ENCODE results near the gene ANXA6.

The ANXA6 gene

GRCh38 chr5:151130922-151131891 lies 26.4 kb downstream of the ANXA6 start:
- H3K36me3 ChIP-seq (ENCODE audit: control insufficient read depth, insufficient read depth, low read length) = peaks cover 6% of the 10 kb centered on the region
- no peaks in the 10 kb centered on the region for H3K27me3 ChIP-seq (ENCODE audit: control insufficient read depth, insufficient read depth, low read length)
- H3K9ac ChIP-seq (ENCODE audit: low read length) = no peak overlapping the region
- H3K9me3 ChIP-seq (ENCODE audit: control insufficient read depth, low read length) = no peaks in the 10 kb centered on the region
- H3K4me3 ChIP-seq (ENCODE audit: low read length) = no peak overlapping the region
- no peaks in the 10 kb centered on the region for H3K4me1 ChIP-seq (ENCODE audit: control insufficient read depth, insufficient read depth, low read length)

DNA sequence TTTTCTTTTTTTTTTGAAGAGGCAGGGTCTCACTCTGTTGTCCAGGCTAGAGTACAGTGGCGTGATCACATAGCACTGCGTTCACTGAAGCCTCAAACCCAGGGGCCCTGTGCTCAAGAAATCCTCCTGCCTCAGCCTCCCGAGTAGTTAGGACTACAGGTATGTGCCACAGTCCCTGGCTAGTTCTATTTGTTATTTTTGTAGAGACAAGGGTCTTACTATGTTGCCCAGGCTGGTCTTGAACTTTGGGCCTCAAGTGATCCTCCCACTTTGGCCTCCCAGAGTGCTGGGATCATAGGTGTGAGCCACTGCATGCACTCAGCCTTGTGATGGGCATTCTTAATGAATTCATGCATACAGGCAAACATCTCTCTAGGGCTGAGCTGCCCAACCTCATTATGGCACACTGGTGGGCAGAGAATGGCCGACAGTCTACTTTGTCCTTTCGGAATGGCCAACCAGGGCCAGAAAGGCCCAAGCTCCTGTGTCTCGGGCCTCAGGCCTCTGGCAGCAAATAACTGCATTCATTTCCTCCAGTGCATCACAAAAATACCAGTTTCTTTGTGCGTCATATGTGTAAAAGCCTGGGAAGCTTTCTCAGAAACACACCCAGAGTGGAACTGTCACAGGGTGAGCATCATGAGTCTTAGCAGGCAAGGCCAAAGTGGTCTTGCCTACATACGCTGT lies 27.2 kb downstream of the ANXA6 start:
- no peaks in the 10 kb centered on the region for H3K9me3 ChIP-seq (ENCODE audit: control insufficient read depth, low read length)
- H3K9ac ChIP-seq (ENCODE audit: low read length) = no peak overlapping the region
- peaks cover 6% of the 10 kb centered on the region for H3K36me3 ChIP-seq (ENCODE audit: control insufficient read depth, insufficient read depth, low read length)

GRCh38 chr5:151128817-151129216 lies 28.8 kb downstream of the ANXA6 start:
- H3K9ac ChIP-seq (ENCODE audit: low read length) = no peak overlapping the region
- H3K4me3 ChIP-seq (ENCODE audit: low read length) = no peak overlapping the region
- peaks cover 6% of the 10 kb centered on the region for H3K36me3 ChIP-seq (ENCODE audit: control insufficient read depth, insufficient read depth, low read length)

More for the DNA sequence above, 27.2 kb downstream of the ANXA6 start:
- H3K27me3 ChIP-seq (ENCODE audit: control insufficient read depth, insufficient read depth, low read length) = no peaks in the 10 kb centered on the region
- no peak overlapping the region for H3K4me3 ChIP-seq (ENCODE audit: low read length)
- H3K4me1 ChIP-seq (ENCODE audit: control insufficient read depth, insufficient read depth, low read length) = no peaks in the 10 kb centered on the region

GRCh38 chr5:151127926-151128325 lies 29.7 kb downstream of the ANXA6 start:
- Histone ChIP-seq H3K4me1 (ENCODE audit: control insufficient read depth, insufficient read depth, low read length) (peaks cover 10% of the 10 kb centered on the region), H3K4me3 (ENCODE audit: low read length) (no peak overlapping the region), H3K9me3 (ENCODE audit: control insufficient read depth, low read length) (no peaks in the 10 kb centered on the region), H3K36me3 (ENCODE audit: control insufficient read depth, insufficient read depth, low read length) (peaks cover 6% of the 10 kb centered on the region), H3K9ac (ENCODE audit: low read length) (no peak overlapping the region), H3K27me3 (ENCODE audit: control insufficient read depth, insufficient read depth, low read length) (no peaks in the 10 kb centered on the region)

More at GRCh38 chr5:151128817-151129216, 28.8 kb downstream of the ANXA6 start:
- H3K27me3 ChIP-seq (ENCODE audit: control insufficient read depth, insufficient read depth, low read length) = no peaks in the 10 kb centered on the region
- no peaks in the 10 kb centered on the region for H3K9me3 ChIP-seq (ENCODE audit: control insufficient read depth, low read length)
- peaks cover 5% of the 10 kb centered on the region for H3K4me1 ChIP-seq (ENCODE audit: control insufficient read depth, insufficient read depth, low read length)

DNA sequence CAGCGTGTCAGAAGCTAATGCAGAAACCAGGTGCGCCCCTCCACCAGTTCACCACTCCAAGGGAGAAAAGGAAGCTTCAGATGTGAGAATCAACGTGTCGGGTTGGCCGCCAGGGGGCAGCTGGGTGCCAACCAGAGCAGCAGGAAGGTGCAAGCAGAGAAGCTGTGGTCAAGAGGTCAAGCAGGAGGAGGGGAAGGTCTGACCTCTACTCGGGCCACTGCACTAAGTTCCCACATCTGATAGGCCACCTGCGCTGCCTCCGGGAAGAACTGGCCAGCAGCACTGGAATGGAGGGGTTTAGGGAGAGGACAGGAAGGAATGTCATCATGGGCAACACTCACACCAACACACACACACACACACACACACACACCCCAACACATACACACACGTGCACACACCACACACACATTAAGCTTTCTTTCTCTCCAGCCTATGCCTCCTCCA lies 31.4 kb downstream of the ANXA6 start:
- H3K4me1 ChIP-seq (ENCODE audit: control insufficient read depth, insufficient read depth, low read length) = peaks cover 10% of the 10 kb centered on the region
- H3K9ac ChIP-seq (ENCODE audit: low read length) = no peak overlapping the region

DNA sequence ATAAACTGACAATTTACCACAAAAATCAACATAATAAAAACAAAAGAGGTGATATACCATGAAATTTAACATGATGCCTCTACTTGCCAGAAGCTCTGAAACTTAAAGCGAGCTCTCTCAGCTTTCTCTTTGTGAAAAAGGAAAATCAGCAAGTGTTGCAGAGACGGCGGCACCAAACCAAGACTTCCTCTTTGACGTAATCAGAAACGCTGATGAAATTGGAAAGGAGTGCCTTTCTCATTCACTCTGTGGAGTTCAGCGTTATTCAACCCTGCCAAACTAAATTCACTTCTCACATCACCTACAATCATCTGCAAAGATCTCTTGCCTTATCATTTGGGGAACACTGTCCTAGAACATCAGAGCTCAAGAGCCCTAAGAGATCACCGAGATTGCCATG lies 32.2 kb downstream of the ANXA6 start:
- Histone ChIP-seq H3K9ac (ENCODE audit: low read length) (no peak overlapping the region), H3K9me3 (ENCODE audit: control insufficient read depth, low read length) (no peaks in the 10 kb centered on the region), H3K4me3 (ENCODE audit: low read length) (no peak overlapping the region), H3K27me3 (ENCODE audit: control insufficient read depth, insufficient read depth, low read length) (no peaks in the 10 kb centered on the region), H3K4me1 (ENCODE audit: control insufficient read depth, insufficient read depth, low read length) (peaks cover 10% of the 10 kb centered on the region), H3K36me3 (ENCODE audit: control insufficient read depth, insufficient read depth, low read length) (peaks cover 6% of the 10 kb centered on the region)

More for the DNA sequence above, 31.4 kb downstream of the ANXA6 start:
- H3K27me3 ChIP-seq (ENCODE audit: control insufficient read depth, insufficient read depth, low read length) = no peaks in the 10 kb centered on the region
- peaks cover 6% of the 10 kb centered on the region for H3K36me3 ChIP-seq (ENCODE audit: control insufficient read depth, insufficient read depth, low read length)
- no peak overlapping the region for H3K4me3 ChIP-seq (ENCODE audit: low read length)
- no peaks in the 10 kb centered on the region for H3K9me3 ChIP-seq (ENCODE audit: control insufficient read depth, low read length)

- peaks cover 6% of the 10 kb centered on the region for H3K36me3 ChIP-seq (ENCODE audit: control insufficient read depth, insufficient read depth, low read length)
- H3K4me1 ChIP-seq (ENCODE audit: control insufficient read depth, insufficient read depth, low read length) = peaks cover 10% of the 10 kb centered on the region
- H3K9me3 ChIP-seq (ENCODE audit: control insufficient read depth, low read length) = no peaks in the 10 kb centered on the region
- no peaks in the 10 kb centered on the region for H3K27me3 ChIP-seq (ENCODE audit: control insufficient read depth, insufficient read depth, low read length)
- H3K9ac ChIP-seq (ENCODE audit: low read length) = no peak overlapping the region
- no peak overlapping the region for H3K4me3 ChIP-seq (ENCODE audit: low read length)
Observed at GRCh38 chr5:151123897-151124751, 33.5 kb downstream of the ANXA6 start.

DNA sequence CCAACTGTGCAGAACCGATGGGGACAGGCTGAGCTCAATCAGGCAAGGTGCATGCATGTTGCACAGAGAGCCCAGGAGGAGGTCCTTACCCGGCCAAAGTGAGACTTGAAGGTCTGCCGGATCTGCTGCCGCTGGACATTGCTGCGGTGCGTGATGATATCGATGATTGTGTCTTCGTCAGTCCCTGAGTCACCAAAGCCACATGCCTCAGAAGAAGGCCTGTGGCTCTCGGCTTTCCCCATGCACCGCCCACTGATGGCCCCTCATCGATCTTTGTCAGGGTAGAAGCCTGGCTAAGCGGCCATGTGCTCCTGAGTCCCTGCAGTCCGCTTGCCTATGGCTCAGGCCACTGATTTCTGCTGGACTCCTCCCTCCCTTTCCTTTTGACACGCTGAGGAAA lies 34.8 kb downstream of the ANXA6 start:
- Histone ChIP-seq H3K36me3 (ENCODE audit: control insufficient read depth, insufficient read depth, low read length) (peaks cover 5% of the 10 kb centered on the region), H3K4me1 (ENCODE audit: control insufficient read depth, insufficient read depth, low read length) (peaks cover 10% of the 10 kb centered on the region)

DNA sequence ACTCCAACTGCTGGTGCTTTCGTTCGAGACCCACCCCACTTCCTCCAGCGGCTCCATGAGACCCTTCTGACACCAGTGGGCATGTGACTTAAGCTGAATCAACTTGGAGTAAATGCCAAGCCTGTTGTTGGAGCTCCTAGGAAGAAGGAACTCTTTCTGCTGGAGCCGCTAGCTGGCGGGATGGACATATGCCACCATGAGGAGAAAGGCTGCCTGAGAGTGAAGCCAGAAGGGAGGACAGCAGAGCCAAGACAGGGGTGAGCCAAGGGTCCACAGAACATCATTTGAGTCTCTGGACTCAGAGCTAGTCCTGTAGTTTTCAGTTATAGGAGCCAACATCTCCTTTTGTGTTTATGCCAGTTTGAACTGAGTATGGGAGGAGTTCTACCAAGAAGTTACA lies 35.9 kb downstream of the ANXA6 start:
- H3K27me3 ChIP-seq (ENCODE audit: control insufficient read depth, insufficient read depth, low read length) = no peaks in the 10 kb centered on the region
- no peak overlapping the region for H3K9ac ChIP-seq (ENCODE audit: low read length)
- H3K9me3 ChIP-seq (ENCODE audit: control insufficient read depth, low read length) = no peaks in the 10 kb centered on the region
- H3K36me3 ChIP-seq (ENCODE audit: control insufficient read depth, insufficient read depth, low read length) = no peaks in the 10 kb centered on the region
- peaks cover 10% of the 10 kb centered on the region for H3K4me1 ChIP-seq (ENCODE audit: control insufficient read depth, insufficient read depth, low read length)
- H3K4me3 ChIP-seq (ENCODE audit: low read length) = no peak overlapping the region

More for the DNA sequence above, 34.8 kb downstream of the ANXA6 start:
- no peaks in the 10 kb centered on the region for H3K27me3 ChIP-seq (ENCODE audit: control insufficient read depth, insufficient read depth, low read length)
- H3K4me3 ChIP-seq (ENCODE audit: low read length) = no peak overlapping the region
- H3K9ac ChIP-seq (ENCODE audit: low read length) = no peak overlapping the region
- H3K9me3 ChIP-seq (ENCODE audit: control insufficient read depth, low read length) = no peaks in the 10 kb centered on the region

DNA sequence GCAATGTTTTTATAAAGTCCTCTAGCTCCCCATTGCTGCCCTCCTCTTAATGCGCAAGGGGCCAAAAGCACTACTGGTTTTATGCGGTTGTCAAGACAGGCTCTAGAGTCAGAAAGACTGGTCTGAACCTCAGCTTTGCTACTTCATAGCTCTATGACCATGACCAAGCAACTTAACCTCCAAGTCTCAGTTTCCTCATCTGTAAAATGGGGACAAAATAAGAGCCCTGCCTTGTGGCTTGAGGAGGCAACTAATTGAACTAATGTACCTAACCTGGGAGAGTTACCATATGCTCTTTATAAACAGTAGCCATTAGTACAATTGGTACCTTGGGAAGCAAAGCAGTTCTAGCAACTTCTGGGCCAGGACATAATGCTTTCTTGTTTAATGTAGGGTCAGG lies 36.5 kb downstream of the ANXA6 start:
- Histone ChIP-seq H3K9ac (ENCODE audit: low read length) (no peak overlapping the region), H3K4me3 (ENCODE audit: low read length) (no peak overlapping the region), H3K4me1 (ENCODE audit: control insufficient read depth, insufficient read depth, low read length) (peaks cover 10% of the 10 kb centered on the region), H3K9me3 (ENCODE audit: control insufficient read depth, low read length) (no peaks in the 10 kb centered on the region), H3K36me3 (ENCODE audit: control insufficient read depth, insufficient read depth, low read length) (no peaks in the 10 kb centered on the region), H3K27me3 (ENCODE audit: control insufficient read depth, insufficient read depth, low read length) (no peaks in the 10 kb centered on the region)

DNA sequence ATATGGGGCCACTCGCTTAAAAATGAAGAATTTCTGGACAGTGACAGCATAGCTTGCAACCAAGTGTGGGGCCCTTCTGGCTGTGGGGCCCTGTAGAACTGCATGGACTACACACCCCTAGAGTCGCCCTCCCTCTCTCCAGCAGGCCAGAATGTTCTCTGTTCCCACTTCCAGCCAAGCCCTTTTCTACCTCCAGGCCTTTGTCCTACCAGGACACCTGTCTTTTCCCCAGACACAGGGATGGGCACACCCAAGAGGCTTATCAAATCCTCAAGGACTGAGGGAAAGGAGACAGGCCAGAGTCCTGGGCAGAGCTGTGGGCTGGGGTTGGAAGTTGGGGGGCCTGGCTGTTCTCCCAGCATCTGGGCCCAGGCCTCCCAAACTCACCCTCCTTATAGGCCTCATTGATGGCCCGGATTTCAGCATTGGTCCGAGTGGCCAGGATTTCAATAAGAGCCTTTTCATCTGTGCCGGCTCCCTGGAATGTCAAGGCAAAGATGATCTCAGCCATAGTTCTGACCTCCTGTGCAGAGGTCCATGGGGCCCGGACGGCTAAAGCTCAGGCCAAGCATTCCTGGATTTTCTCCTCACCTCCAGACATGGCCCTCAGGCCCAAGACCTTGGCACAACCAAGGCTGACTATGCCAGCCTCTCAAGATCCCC lies 38.5 kb downstream of the ANXA6 start:
- Histone ChIP-seq H3K4me3 (ENCODE audit: low read length) (no peak overlapping the region), H3K27me3 (ENCODE audit: control insufficient read depth, insufficient read depth, low read length) (no peaks in the 10 kb centered on the region), H3K9ac (ENCODE audit: low read length) (no peak overlapping the region), H3K9me3 (ENCODE audit: control insufficient read depth, low read length) (no peaks in the 10 kb centered on the region), H3K36me3 (ENCODE audit: control insufficient read depth, insufficient read depth, low read length) (no peaks in the 10 kb centered on the region), H3K4me1 (ENCODE audit: control insufficient read depth, insufficient read depth, low read length) (peaks cover 12% of the 10 kb centered on the region)

Data from mucosa of stomach (tissue), 1 donor.